Embryonic facial prominence (tissue), 1 donor: Measurements from ENCODE around the gene SOCS1.

Experiments used
- DNase-seq: peaks from one replicate; pipeline ENCODE4 v3.0.0-alpha.2; 2016; ENCODE audit errors: extremely low spot score

Gene SOCS1

GRCh38 chr16:11245222-11245737 lies 10.7 kb downstream of the SOCS1 start:
- no peak for DNase-seq

- DNase-seq, result no peak
These were observed 13.3 kb downstream of the SOCS1 start for GRCh38 chr16:11242658-11243057.

GRCh38 chr16:11241480-11242204 lies 14.4 kb downstream of the SOCS1 start:
- no peak for DNase-seq

- no peak for DNase-seq
These were observed 15.1 kb downstream of the SOCS1 start for GRCh38 chr16:11240636-11241473.

GRCh38 chr16:11239644-11240632 lies 16.1 kb downstream of the SOCS1 start:
- DNase-seq, result no peak

- DNase-seq, result no peak
These were observed 17.5 kb downstream of the SOCS1 start for GRCh38 chr16:11238272-11239202.

- DNase-seq, result no peak
These were observed 19.3 kb downstream of the SOCS1 start for GRCh38 chr16:11236461-11237254.

- no peak for DNase-seq
These were observed 20.4 kb downstream of the SOCS1 start for GRCh38 chr16:11235703-11235991.

- no peak for DNase-seq
These were observed 20.9 kb downstream of the SOCS1 start for GRCh38 chr16:11234884-11235702.

DNA sequence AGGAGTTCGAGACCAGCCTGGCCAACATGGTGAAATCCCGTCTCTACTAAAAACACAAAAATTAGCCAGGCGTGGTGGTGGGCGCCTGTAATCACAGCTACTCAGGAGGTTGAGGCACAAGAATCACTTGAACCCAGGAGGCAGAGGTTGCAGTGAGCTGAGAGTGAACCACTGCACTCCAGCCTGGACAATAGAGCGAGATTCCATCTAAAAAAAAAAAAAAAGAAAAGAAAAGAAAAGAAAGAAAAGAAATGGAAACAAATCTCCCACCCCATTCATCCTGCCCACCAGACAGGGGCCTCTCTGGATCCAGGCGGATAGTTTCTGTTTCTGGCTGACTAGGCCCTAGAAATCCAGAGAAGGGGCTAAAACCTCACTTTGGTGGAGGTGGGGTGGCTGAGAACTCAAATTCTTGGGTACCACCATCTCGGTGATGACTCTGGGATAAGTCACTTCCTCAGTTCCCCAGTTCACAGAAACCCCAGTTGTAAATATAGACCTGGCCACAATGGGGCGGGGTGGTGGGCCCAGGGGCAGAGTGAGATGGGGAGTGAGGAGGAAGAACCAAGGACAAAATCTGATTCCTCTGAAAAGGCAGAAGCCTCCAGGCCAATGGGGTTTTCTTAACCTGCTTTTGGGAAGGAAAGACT lies 22.2 kb downstream of the SOCS1 start:
- no peak for DNase-seq

- no peak for DNase-seq
These were observed 22.9 kb downstream of the SOCS1 start for GRCh38 chr16:11232852-11233726.

- DNase-seq, result no peak
These were observed 23.6 kb downstream of the SOCS1 start for GRCh38 chr16:11232302-11232851.

DNA sequence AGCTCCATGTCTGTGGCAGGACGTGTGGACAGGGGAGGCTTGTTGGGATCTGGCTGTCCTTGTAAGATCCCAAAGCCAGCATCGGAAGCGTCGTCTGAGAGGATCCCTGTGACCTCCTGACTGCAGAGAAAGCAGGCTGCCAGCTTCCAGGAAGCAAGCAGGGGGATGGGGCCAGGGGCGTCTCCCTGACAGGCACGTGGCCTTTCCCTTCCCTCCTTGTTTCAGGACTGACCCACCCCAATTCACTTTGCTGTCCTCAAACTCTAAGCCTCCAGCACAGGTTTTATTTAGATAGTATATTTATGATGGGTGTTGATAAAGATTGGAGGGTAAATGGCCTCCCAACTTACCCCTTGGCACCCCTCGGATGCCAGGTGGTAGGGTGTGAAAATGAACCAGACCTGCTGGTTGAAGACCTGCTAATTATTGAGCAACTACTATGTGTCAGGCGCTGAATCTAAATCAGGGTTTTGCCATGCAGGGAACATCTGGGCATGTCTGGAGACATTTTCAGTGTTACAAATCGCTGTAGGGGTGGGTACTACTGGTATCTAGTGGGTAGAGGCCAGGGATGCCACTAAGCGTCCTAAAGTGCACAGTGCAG lies 24.5 kb downstream of the SOCS1 start:
- DNase-seq, result no peak

- no peak for DNase-seq
These were observed 26.1 kb downstream of the SOCS1 start for GRCh38 chr16:11229906-11230305.

GRCh38 chr16:11229432-11229831 lies 26.6 kb downstream of the SOCS1 start:
- DNase-seq, result no peak

DNA sequence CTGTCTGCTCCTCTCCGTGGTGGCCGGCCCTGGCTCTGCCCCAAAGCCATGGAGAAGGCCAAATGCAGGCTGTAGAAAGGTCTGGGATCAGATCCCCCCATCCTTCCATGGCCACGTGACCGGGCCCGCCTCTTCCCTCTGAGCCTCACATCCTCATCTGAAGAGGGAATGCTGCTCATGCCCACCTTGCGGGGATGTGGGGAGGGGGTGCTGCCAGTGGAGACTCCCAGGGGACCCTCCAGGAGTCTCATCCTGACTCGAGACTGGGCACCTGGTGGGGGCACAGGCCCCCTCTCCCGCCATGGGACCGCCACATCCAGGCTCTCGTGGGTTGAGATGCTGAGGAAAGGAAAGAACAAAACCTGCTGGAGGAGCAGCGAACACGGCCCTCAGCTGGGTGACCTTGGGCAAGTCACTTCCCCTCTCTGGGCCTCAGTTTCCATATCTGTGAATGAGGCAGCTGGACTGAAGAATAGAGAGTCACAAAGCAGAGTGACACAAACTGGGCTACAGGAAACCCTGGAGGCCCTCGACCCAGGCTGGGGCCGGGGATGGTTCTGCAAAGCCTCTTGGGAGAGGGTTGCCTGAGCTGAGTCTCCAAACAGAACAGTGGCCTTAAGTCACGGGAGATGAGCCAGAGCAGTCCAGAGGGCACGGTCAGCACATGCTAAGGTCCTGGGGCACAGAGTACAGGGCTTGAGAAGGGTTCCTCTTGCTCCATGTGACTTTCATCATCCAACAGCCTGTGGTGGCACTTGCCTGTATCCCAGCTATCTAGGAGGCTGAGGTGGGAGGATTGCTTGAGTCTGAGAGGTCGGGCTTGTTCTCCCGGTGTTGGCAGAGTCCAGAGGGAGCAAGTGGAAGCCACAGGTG lies 30.1 kb downstream of the SOCS1 start:
- no peak for DNase-seq
